PC-9 (cell line): ENCODE measurements around the gene ZNF362.

Experiments used
- EZH2 ChIP-seq: fragments of 200-600 bp; sonication (generic); IDR thresholded peaks from 2 replicates; pipeline ENCODE4 v1.8.0; 2017; ENCODE audit warnings: antibody characterized with exemption, low read depth
- TF ChIP-seq, protein P1 (sequence below): fragments of 200-600 bp; sonication (generic); conservative IDR thresholded peaks from 2 replicates; pipeline ENCODE4 v1.6.1; 2017; ENCODE audit warnings: mixed run types, antibody characterized with exemption, mild to moderate bottlenecking, moderate library complexity

GRCh38 chr1:33288976-33289857 is 32.9 kb downstream of the ZNF362 start:
- TF ChIP-seq, protein P1, sequence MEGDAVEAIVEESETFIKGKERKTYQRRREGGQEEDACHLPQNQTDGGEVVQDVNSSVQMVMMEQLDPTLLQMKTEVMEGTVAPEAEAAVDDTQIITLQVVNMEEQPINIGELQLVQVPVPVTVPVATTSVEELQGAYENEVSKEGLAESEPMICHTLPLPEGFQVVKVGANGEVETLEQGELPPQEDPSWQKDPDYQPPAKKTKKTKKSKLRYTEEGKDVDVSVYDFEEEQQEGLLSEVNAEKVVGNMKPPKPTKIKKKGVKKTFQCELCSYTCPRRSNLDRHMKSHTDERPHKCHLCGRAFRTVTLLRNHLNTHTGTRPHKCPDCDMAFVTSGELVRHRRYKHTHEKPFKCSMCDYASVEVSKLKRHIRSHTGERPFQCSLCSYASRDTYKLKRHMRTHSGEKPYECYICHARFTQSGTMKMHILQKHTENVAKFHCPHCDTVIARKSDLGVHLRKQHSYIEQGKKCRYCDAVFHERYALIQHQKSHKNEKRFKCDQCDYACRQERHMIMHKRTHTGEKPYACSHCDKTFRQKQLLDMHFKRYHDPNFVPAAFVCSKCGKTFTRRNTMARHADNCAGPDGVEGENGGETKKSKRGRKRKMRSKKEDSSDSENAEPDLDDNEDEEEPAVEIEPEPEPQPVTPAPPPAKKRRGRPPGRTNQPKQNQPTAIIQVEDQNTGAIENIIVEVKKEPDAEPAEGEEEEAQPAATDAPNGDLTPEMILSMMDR: no peak
- TF ChIP-seq EZH2: no peak
